ENCODE data around the gene ELOVL7. TPM values are rescaled to one million over a fixed set of nuclear protein-coding genes. Genes with fewer than 3 reads are reported as not detected.

ELOVL7 gene
- total RNA-seq, 1 donor from 2014 or later, result 5.5 TPM

DNA sequence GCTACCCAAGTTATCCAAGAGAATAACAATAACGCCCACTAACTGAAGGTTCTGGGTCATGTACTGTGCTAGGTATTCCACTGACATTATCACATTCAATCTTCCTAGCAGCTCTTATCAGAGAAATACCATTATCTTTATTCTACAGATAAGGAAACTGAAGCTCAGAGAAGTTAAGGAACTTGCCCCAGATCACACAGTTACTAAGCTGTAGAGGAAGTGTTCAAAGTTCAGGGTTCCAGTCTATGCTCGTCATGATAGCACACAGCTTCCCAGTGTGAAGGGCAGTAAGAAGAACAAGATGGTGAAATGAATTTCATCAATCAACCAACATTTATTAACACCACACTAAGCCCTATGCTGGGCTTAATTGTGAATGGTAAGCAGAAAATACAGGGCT is 29.6 kb downstream of the ELOVL7 start:
- Mint-ChIP-seq H3K4me3 (no peak overlapping the region), H3K36me3 (no peaks in the 10 kb centered on the region), H3K27me3 (ENCODE audit: insufficient read depth, low read depth) (peaks cover 2% of the 10 kb centered on the region), H3K4me1 (no peaks in the 10 kb centered on the region), H3K9me3 (no peaks in the 10 kb centered on the region), H3K27ac (no peak overlapping the region)
- Histone ChIP-seq H3K4me3 (no peak overlapping the region), H3K4me1 (no peaks in the 10 kb centered on the region), H3K9ac (no peak overlapping the region), H3K4me2 (no peak overlapping the region), H4K20me1 (ENCODE audit: low read depth) (no peaks in the 10 kb centered on the region), H3K27me3 (no peaks in the 10 kb centered on the region), H2AFZ (replicated peaks) (no peak overlapping the region), H3F3A (ENCODE audit: low read depth) (no peaks in the 10 kb centered on the region), H3K36me3 (no peaks in the 10 kb centered on the region), H3K9me3 (ENCODE audit: low read depth) (no peaks in the 10 kb centered on the region), H3K79me2 (ENCODE audit: low read depth) (no peaks in the 10 kb centered on the region), H3K27ac (no peak overlapping the region)
- TF ChIP-seq, protein P1, sequence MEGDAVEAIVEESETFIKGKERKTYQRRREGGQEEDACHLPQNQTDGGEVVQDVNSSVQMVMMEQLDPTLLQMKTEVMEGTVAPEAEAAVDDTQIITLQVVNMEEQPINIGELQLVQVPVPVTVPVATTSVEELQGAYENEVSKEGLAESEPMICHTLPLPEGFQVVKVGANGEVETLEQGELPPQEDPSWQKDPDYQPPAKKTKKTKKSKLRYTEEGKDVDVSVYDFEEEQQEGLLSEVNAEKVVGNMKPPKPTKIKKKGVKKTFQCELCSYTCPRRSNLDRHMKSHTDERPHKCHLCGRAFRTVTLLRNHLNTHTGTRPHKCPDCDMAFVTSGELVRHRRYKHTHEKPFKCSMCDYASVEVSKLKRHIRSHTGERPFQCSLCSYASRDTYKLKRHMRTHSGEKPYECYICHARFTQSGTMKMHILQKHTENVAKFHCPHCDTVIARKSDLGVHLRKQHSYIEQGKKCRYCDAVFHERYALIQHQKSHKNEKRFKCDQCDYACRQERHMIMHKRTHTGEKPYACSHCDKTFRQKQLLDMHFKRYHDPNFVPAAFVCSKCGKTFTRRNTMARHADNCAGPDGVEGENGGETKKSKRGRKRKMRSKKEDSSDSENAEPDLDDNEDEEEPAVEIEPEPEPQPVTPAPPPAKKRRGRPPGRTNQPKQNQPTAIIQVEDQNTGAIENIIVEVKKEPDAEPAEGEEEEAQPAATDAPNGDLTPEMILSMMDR (IDR thresholded peaks at IDR 0.05), result no peak
- TF ChIP-seq EZH2 (IDR thresholded peaks at IDR 0.05) (no peak), EZH2phosphoT487 (IDR thresholded peaks at IDR 0.05) (no peak)
- DNase-seq (ENCODE audit: low spot score), result no peak

DNA sequence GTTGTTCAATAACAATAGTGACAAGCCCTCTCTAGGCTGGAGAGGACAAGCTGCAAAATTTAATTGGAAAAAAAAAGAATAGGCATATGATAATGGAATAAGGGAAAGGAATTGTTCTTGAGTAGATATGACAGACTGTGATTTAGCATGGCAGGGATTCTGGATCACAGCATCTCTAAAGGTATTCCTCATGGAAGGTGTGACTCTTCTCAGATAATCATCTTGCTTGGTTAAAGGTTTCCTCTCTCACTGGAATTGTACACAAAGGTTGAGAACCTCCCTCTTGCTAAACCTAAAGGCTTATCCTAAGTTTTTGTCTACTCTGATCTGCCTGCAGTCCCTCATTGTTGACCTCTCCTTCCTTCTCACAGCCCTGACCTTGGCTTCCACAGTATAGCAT is 31.6 kb downstream of the ELOVL7 start:
- Histone ChIP-seq H3K9ac (no peak overlapping the region), H3K4me1 (no peaks in the 10 kb centered on the region), H3K36me3 (no peaks in the 10 kb centered on the region), H2AFZ (replicated peaks) (no peak overlapping the region), H3K4me3 (no peak overlapping the region), H3K27ac (no peak overlapping the region), H3K4me2 (no peak overlapping the region), H3K27me3 (no peaks in the 10 kb centered on the region), H3F3A (ENCODE audit: low read depth) (no peaks in the 10 kb centered on the region), H3K9me3 (ENCODE audit: low read depth) (peaks cover 6% of the 10 kb centered on the region), H4K20me1 (ENCODE audit: low read depth) (no peaks in the 10 kb centered on the region), H3K79me2 (ENCODE audit: low read depth) (no peaks in the 10 kb centered on the region)
- Mint-ChIP-seq H3K36me3 (no peaks in the 10 kb centered on the region), H3K27me3 (ENCODE audit: insufficient read depth, low read depth) (peaks cover 2% of the 10 kb centered on the region), H3K27ac (no peak overlapping the region), H3K9me3 (peaks cover under 1% of the 10 kb centered on the region), H3K4me1 (no peaks in the 10 kb centered on the region), H3K4me3 (no peak overlapping the region)
- no peak for DNase-seq (ENCODE audit: low spot score)
- TF ChIP-seq EZH2phosphoT487 (IDR thresholded peaks at IDR 0.05), result no peak
- TF ChIP-seq, protein P1 (IDR thresholded peaks at IDR 0.05), result no peak
- no peak for TF ChIP-seq EZH2 (IDR thresholded peaks at IDR 0.05)

DNA sequence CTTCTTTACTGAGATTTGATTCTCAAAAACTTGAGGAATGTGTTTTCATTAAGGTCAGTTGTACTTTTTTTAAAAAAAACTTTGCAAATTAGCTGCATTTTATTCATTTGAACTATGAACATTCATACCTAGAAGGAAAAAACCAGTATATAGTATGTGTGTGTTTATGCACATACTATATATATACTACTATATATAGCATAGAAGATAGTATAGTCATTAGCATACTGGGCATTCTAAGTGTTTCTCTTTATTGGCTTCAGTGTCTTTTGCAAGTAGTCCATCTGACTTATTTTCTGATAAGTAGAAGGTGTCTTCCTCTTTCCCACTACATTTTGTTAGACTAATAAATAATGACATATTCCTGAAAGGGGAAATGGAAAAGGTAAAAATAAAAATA is 33.0 kb downstream of the ELOVL7 start:
- no peaks in the 10 kb centered on the region for H3K36me3 ChIP-seq
- H3K9me3 ChIP-seq (ENCODE audit: low read depth), result peaks cover 6% of the 10 kb centered on the region
- H3K27me3 Mint-ChIP-seq (ENCODE audit: insufficient read depth, low read depth), result peaks cover 2% of the 10 kb centered on the region
- H3K9ac ChIP-seq, result no peak overlapping the region
- no peak overlapping the region for H3K27ac Mint-ChIP-seq
- H2AFZ ChIP-seq (replicated peaks), result no peak overlapping the region
- H3K27me3 ChIP-seq, result no peaks in the 10 kb centered on the region
- no peak overlapping the region for H3K4me2 ChIP-seq
- DNase-seq (ENCODE audit: low spot score), result no peak
- TF ChIP-seq EZH2phosphoT487 (IDR thresholded peaks at IDR 0.05), result no peak
- TF ChIP-seq, protein P1 (IDR thresholded peaks at IDR 0.05), result no peak
- TF ChIP-seq EZH2 (IDR thresholded peaks at IDR 0.05), result no peak
- peaks cover 6% of the 10 kb centered on the region for H3K4me1 Mint-ChIP-seq
- no peak overlapping the region for H3K27ac ChIP-seq
- no peaks in the 10 kb centered on the region for H3K79me2 ChIP-seq (ENCODE audit: low read depth)
- peaks cover 3% of the 10 kb centered on the region for H3K9me3 Mint-ChIP-seq
- no peaks in the 10 kb centered on the region for H3K36me3 Mint-ChIP-seq
- no peak overlapping the region for H3K4me3 ChIP-seq
- H3F3A ChIP-seq (ENCODE audit: low read depth), result no peaks in the 10 kb centered on the region
- no peak overlapping the region for H3K4me3 Mint-ChIP-seq
- no peaks in the 10 kb centered on the region for H4K20me1 ChIP-seq (ENCODE audit: low read depth)
- peaks cover 8% of the 10 kb centered on the region for H3K4me1 ChIP-seq

Measured in neural progenitor cell (in vitro differentiated cells).